MCF 10A (cell line): Measurements from ENCODE around the gene CYP2A6. TPM values are rescaled to one million over a fixed set of nuclear protein-coding genes. Genes with fewer than 3 reads are reported as not detected.

Source experiments
- BruUV-seq: library from RNA; stranded (reverse); fragments of 400-500 nt; replicated peaks from 2 replicates; lab custom pipeline; 2021; lab: Mats Ljungman, UMichigan
- CTCF ChIA-PET: fragments of 300-600 bp; sonication (Branson Sonifier 250); formaldehyde crosslinking; extraction: SDS; loops from one replicate; lab custom pipeline; 2021; ENCODE audit warnings: antibody characterized with exemption, inconsistent platforms; lab: Yijun Ruan, JAX
- POLR2A ChIA-PET: fragments of 300-600, 350-650 bp; sonication (Branson Sonifier 250); formaldehyde crosslinking; extraction: SDS; loops from one replicate; lab custom pipeline; 2020; ENCODE audit warnings: antibody characterized with exemption, inconsistent platforms; lab: Yijun Ruan, JAX
- DNase-seq: peaks from one replicate; pipeline ENCODE4 v3.0.0-alpha.2; 2018; ENCODE audit not compliant: unreplicated experiment
- H3K27ac Mint-ChIP-seq: one replicate; pipeline ENCODE4 v1.8.0; 2022; ENCODE audit warnings: mild to moderate bottlenecking, low read depth, mixed read lengths; ENCODE audit not compliant: unreplicated experiment
- H3K27me3 Mint-ChIP-seq: one replicate; pipeline ENCODE4 v1.8.0; 2022; ENCODE audit warnings: mixed read lengths; ENCODE audit not compliant: insufficient read depth, unreplicated experiment
- H3K36me3 Mint-ChIP-seq: one replicate; pipeline ENCODE4 v1.8.0; 2022; ENCODE audit warnings: mild to moderate bottlenecking, moderate library complexity, mixed read lengths; ENCODE audit not compliant: insufficient read depth, unreplicated experiment
- H3K4me1 Mint-ChIP-seq: one replicate; pipeline ENCODE4 v1.8.0; 2022; ENCODE audit warnings: mixed read lengths; ENCODE audit not compliant: insufficient read depth, unreplicated experiment
- H3K4me3 Mint-ChIP-seq: one replicate; pipeline ENCODE4 v1.8.0; 2022; ENCODE audit warnings: mild to moderate bottlenecking, moderate library complexity, mixed read lengths; ENCODE audit not compliant: unreplicated experiment
- H3K9me3 Mint-ChIP-seq: one replicate; pipeline ENCODE4 v1.8.0; 2022; ENCODE audit warnings: mixed read lengths; ENCODE audit not compliant: unreplicated experiment
- CTCF ChIP-seq: fragments of 200-600 bp; IDR thresholded peaks from one replicate; pipeline ENCODE4 v1.8.0; 2022; ENCODE audit warnings: antibody characterized with exemption, mild to moderate bottlenecking; ENCODE audit not compliant: unreplicated experiment
- intact Hi-C: fragments of 100-400 bp; cut with micrococcal nuclease; formaldehyde crosslinking; loops from 2 replicates; pipeline ENCODE4 v1.14.1; 2022
- total RNA-seq: library from RNA; stranded (reverse); gene quantifications from 2 replicates; pipeline ENCODE4 v1.2.3, GENCODE V29; 2022

Gene CYP2A6
- total RNA-seq, 1 experiment from 2014 or later, result not detected

- DNase-seq, result no peak
- intact Hi-C loops, result no loop called here
- Mint-ChIP-seq H3K4me1 (peaks cover 30% of the 10 kb centered on the region), H3K27ac (no peak overlapping the region), H3K27me3 (no peaks in the 10 kb centered on the region), H3K36me3 (peaks cover 14% of the 10 kb centered on the region), H3K4me3 (peak overlapping the region; percentile 29), H3K9me3 (no peaks in the 10 kb centered on the region)
- no peak for TF ChIP-seq CTCF
- CTCF ChIA-PET, result interaction anchor here (0.5 to 1.5 kb wide), 4 partner anchors 19 to 438 kb away, joined by 3 to 5 read pairs (median 4); partner anchors contain the start of gene RAB4B
- no TSS peak for BruUV-seq
- POLR2A ChIA-PET, result interaction anchor here (0.7 to 3.5 kb wide), 9 partner anchors 10 to 425 kb away, joined by 3 to 57 read pairs (median 4); partner anchors contain the start of genes ACTMAP, COQ8B, ITPKC and RAB4B
These were observed 52.9 kb downstream of the CYP2A6 start for GRCh38 chr19:40797166-40797962.

Other genes starting within 250 kb of the CYP2A6 start
- 76.4 and 103 TPM in 2 replicates for gene LTBP4, start 249.1 kb downstream of the CYP2A6 start, total RNA-seq
- 18.4 and 21.1 TPM in 2 replicates for gene NUMBL, start 159.8 kb downstream of the CYP2A6 start, total RNA-seq
- gene COQ8B, start 133.6 kb downstream of the CYP2A6 start, total RNA-seq, result 41.7 and 46.7 TPM in 2 replicates
- gene ITPKC, start 133.3 kb downstream of the CYP2A6 start, total RNA-seq, result 27.1 and 33.2 TPM in 2 replicates
- gene ACTMAP, start 100.0 kb downstream of the CYP2A6 start, total RNA-seq, result 19.3 and 21.2 TPM in 2 replicates
- 108 and 160 TPM in 2 replicates for gene SNRPA, start 99.2 kb downstream of the CYP2A6 start, total RNA-seq
- 0.70 TPM in 1 of 2 replicates, not detected in the other for gene MIA, start 74.9 kb downstream of the CYP2A6 start, total RNA-seq
- gene RAB4B, start 72.2 kb downstream of the CYP2A6 start, total RNA-seq, result 10.1 and 13.2 TPM in 2 replicates
- 55.6 and 62.7 TPM in 2 replicates for gene EGLN2, start 51.3 kb downstream of the CYP2A6 start, total RNA-seq
- not detected in 2 replicates for gene CYP2A7, start 31.8 kb upstream of the CYP2A6 start, total RNA-seq
- gene CYP2B6, start 140.8 kb upstream of the CYP2A6 start, total RNA-seq, result not detected in 2 replicates
- not detected in 2 replicates for gene CYP2A13, start 238.0 kb upstream of the CYP2A6 start, total RNA-seq